K562 (cell line): ENCODE results near the gene SCIN. TPM values are rescaled to one million over a fixed set of nuclear protein-coding genes. Genes with fewer than 3 reads are reported as not detected.

Source experiments
- BCLAF1 ChIP-seq, 2 experiments: fragments of 450-650 bp in 1 of 2; IDR thresholded peaks; 2 replicates each; pipeline ENCODE4 v1.6.1; 2011 to 2017; ENCODE audit warnings: low read depth in 2 of 2, antibody characterized with exemption in 1 of 2, borderline replicate concordance in 1 of 2, low read length in 1 of 2, mild to moderate bottlenecking in 1 of 2, mixed read lengths in 1 of 2; ENCODE audit not compliant: control insufficient read depth in 1 of 2
- ESRRB ChIP-seq: fragments of 250-450 bp; sonication (Bioruptor Pico); IDR thresholded peaks from 2 replicates; pipeline ENCODE4 v1.5.0; 2020; ENCODE audit warnings: mild to moderate bottlenecking, moderate library complexity, borderline replicate concordance
- MEF2A ChIP-seq: IDR thresholded peaks from 2 replicates; pipeline ENCODE4 v1.6.1; 2011; ENCODE audit warnings: low read depth, mild to moderate bottlenecking, low read length, moderate library complexity; ENCODE audit not compliant: control insufficient read depth
- MITF ChIP-seq: IDR thresholded peaks from 2 replicates; pipeline ENCODE4 v1.6.1; 2014; ENCODE audit warnings: antibody characterized with exemption
- MTF1 ChIP-seq: fragments of 250-450 bp; sonication (Bioruptor Pico); IDR thresholded peaks from 2 replicates; pipeline ENCODE4 v1.9.0; 2021; ENCODE audit warnings: moderate library complexity, mild to moderate bottlenecking, inconsistent platforms, borderline replicate concordance
- MYBL2 ChIP-seq, 2 experiments: fragments of 450-650 bp in 1 of 2; sonication (generic) in 1 of 2; formaldehyde crosslinking in 1 of 2; IDR thresholded peaks; 2 replicates each; pipeline versions ENCODE4 v1.6.1 to v1.8.1; 2017 to 2022; ENCODE audit warnings: borderline replicate concordance in 1 of 2, inconsistent platforms in 1 of 2, low read depth in 1 of 2, mild to moderate bottlenecking in 1 of 2, missing genetic modification reagents in 1 of 2, moderate library complexity in 1 of 2
- NFE2L1 ChIP-seq: fragments of 450-650 bp; IDR thresholded peaks from 2 replicates; pipeline ENCODE4 v1.6.1; 2016; ENCODE audit warnings: missing genetic modification characterization, low read depth, mild to moderate bottlenecking, missing compliant biosample characterization, moderate library complexity, borderline replicate concordance
- PCBP2 ChIP-seq: fragments of 200-400 bp; formaldehyde crosslinking; IDR thresholded peaks from 2 replicates; pipeline ENCODE4 v1.6.1; 2018; ENCODE audit warnings: low read length, low read depth, mild to moderate bottlenecking, moderate library complexity; ENCODE audit not compliant: poor library complexity, severe bottlenecking
- PHB ChIP-seq: fragments of 250-450 bp; sonication (Bioruptor Pico); IDR thresholded peaks from 2 replicates; pipeline ENCODE4 v1.5.0; 2021
- XRCC5 ChIP-seq: fragments of 200-400 bp; formaldehyde crosslinking; IDR thresholded peaks from 2 replicates; pipeline ENCODE4 v1.6.1; 2017; ENCODE audit warnings: low read depth, mild to moderate bottlenecking, low read length
- ZC3H8 ChIP-seq: fragments of 450-650 bp; IDR thresholded peaks from 2 replicates; pipeline ENCODE4 v1.6.1; 2017
- ZNF143 ChIP-seq: sonication (generic); formaldehyde crosslinking; IDR thresholded peaks from 2 replicates; pipeline ENCODE4 v1.9.0; 2022; ENCODE audit warnings: mild to moderate bottlenecking, missing genetic modification reagents
- ZNF3 ChIP-seq: fragments of 250-450 bp; sonication (Bioruptor Pico); IDR thresholded peaks from 2 replicates; pipeline ENCODE4 v1.5.0; 2021; ENCODE audit warnings: mild to moderate bottlenecking, moderate library complexity
- ZNF551 ChIP-seq: fragments of 250-450 bp; sonication (Bioruptor Pico); IDR thresholded peaks from 2 replicates; pipeline ENCODE4 v1.5.0; 2021; ENCODE audit warnings: mild to moderate bottlenecking, moderate library complexity
- polyA plus RNA-seq, 8 experiments: library from polyadenylated mRNA; depleted of rRNA in 4 of 8; stranded (reverse) in 5 of 8; unstranded in 3 of 8; fragments of >200 nt; fragmentation: Nextera tagmentation in 2 of 8; fragmentation: Illumina TruSeq in 1 of 8; extraction: Ambion mirVana in 2 of 8; extraction: Trizol in 1 of 8; gene quantifications; 2 replicates each; pipeline versions ENCODE4 v1.2.1 to v1.2.3, GENCODE V29; 2011 to 2014; ENCODE audit warnings: inconsistent platforms in 1 of 8, missing spikeins in 1 of 8
- total RNA-seq, 7 experiments: library from RNA; depleted of rRNA in 6 of 7; stranded (reverse); fragments of >200 nt in 6 of 7; fragmentation: Illumina TruSeq in 2 of 7; extraction: Trizol in 2 of 7; gene quantifications; 2 replicates each; pipeline versions ENCODE4 v1.2.1 to v1.2.3, GENCODE V29; 2011 to 2021; ENCODE audit warnings: low replicate concordance in 1 of 7
- TF ChIP-seq, protein P1 (sequence below): fragments of 450-650 bp; IDR thresholded peaks from 2 replicates; pipeline ENCODE4 v1.6.1; 2016; ENCODE audit warnings: antibody characterized with exemption
- TF ChIP-seq, protein P2 (sequence below), 2 experiments: IDR thresholded peaks in 1 of 2; conservative IDR thresholded peaks in 1 of 2; 2 replicates each; pipeline ENCODE4 v1.6.1; 2016; ENCODE audit warnings: low read depth in 2 of 2, mild to moderate bottlenecking in 1 of 2, missing compliant biosample characterization in 1 of 2, missing genetic modification characterization in 1 of 2, moderate library complexity in 1 of 2

Gene SCIN
- total and polyA plus RNA-seq, 9 of the 15 experiments (the other 6 are each of a cell fraction or from before 2014, with no cell fraction given) = 0.67 to 18.2 (median 10.6) TPM

- TF ChIP-seq MITF (peak; percentile 66; the same call in 1 of the 2 replicates), MYBL2 (IDR thresholded peaks at IDR 0.05; ENCODE audit: low read depth) (no peak), MYBL2 (CRISPR knock-in tag; IDR thresholded peaks at IDR 0.05; ENCODE audit: borderline replicate concordance) (no peak), BCLAF1 (IDR thresholded peaks at IDR 0.05; ENCODE audit: borderline replicate concordance in 1 of 2, control insufficient read depth in 1 of 2, low read depth in 2 of 2, low read length in 1 of 2) (no peak), ZC3H8 (no peak), ESRRB (no peak), ZNF143 (no peak), NFE2L1 (tag) (peak; percentile 26; the same call in 1 of the 2 replicates), ZNF3 (CRISPR knock-in tag) (no peak), PCBP2 (no peak), XRCC5 (no peak), MTF1 (no peak), ZNF551 (CRISPR knock-in tag) (no peak), MEF2A (0 out of 2 replicates have a peak, but pooled peaks have one; percentile 12), PHB (CRISPR knock-in tag) (no peak)
- TF ChIP-seq, protein P1, sequence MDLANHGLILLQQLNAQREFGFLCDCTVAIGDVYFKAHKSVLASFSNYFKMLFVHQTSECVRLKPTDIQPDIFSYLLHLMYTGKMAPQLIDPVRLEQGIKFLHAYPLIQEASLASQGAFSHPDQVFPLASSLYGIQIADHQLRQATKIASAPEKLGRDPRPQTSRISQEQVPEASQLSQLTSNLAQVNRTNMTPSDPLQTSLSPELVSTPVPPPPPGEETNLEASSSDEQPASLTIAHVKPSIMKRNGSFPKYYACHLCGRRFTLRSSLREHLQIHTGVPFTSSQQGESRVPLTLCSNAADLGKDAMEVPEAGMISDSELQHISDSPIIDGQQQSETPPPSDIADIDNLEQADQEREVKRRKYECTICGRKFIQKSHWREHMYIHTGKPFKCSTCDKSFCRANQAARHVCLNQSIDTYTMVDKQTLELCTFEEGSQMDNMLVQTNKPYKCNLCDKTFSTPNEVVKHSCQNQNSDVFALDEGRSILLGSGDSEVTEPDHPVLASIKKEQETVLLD = 0 out of 2 replicates have a peak, but pooled peaks have one; percentile 41
- TF ChIP-seq, protein P2, sequence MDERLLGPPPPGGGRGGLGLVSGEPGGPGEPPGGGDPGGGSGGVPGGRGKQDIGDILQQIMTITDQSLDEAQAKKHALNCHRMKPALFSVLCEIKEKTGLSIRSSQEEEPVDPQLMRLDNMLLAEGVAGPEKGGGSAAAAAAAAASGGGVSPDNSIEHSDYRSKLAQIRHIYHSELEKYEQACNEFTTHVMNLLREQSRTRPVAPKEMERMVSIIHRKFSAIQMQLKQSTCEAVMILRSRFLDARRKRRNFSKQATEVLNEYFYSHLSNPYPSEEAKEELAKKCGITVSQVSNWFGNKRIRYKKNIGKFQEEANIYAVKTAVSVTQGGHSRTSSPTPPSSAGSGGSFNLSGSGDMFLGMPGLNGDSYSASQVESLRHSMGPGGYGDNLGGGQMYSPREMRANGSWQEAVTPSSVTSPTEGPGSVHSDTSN (CRISPR knock-in tag; IDR thresholded peaks at IDR 0.05; ENCODE audit: low read depth) = no peak
- TF ChIP-seq, protein P2 (tag; conservative IDR thresholded peaks at IDR 0.05; ENCODE audit: low read depth) = peak; percentile 52
Observed at GRCh38 chr7:12647364-12648219, 77.1 kb downstream of the SCIN start (continued).
